PC-3 (cell line): Measurements from ENCODE around the gene LYVE1. TPM values are rescaled to one million over a fixed set of nuclear protein-coding genes. Genes with fewer than 3 reads are reported as not detected.
"Not testable (repeated sequence)": the region's sequence is repeated elsewhere in the genome, so short reads cannot be mapped to it uniquely, and the experiment has no call there.

Experiments
- ATAC-seq: fragments of 200-7000 bp; cut with Tn5 transposase; 2 replicates; pipeline ENCODE4 v1.9.1; 2020; ENCODE audit warnings: mild to moderate bottlenecking, moderate library complexity
- BruUV-seq: library from RNA; stranded (reverse); fragments of 400-500 nt; replicated peaks from 2 replicates; lab custom pipeline; 2021; lab: Mats Ljungman, UMichigan
- CTCF ChIA-PET: fragments of 300-600 bp; sonication (Branson Sonifier 250); formaldehyde crosslinking; loops from one replicate; lab custom pipeline; 2022; ENCODE audit warnings: antibody characterized with exemption; lab: Charles Lee
- POLR2A ChIA-PET: fragments of 300-600 bp; sonication (Branson Sonifier 250); formaldehyde crosslinking; loops from one replicate; lab custom pipeline; 2022; ENCODE audit warnings: antibody characterized with exemption; ENCODE audit not compliant: unreplicated experiment; lab: Charles Lee
- DNase-seq: peaks from one replicate; pipeline ENCODE4 v3.0.0-alpha.2; 2015
- H2AFZ ChIP-seq: fragments of 300-600 bp; sonication (generic); 2 replicates; pipeline ENCODE4 v1.6.0; 2016; ENCODE audit warnings: antibody characterized with exemption, low read length
- H3F3A ChIP-seq: fragments of 300-600 bp; sonication (generic); one replicate; pipeline ENCODE4 v1.6.0; 2017; ENCODE audit warnings: antibody characterized with exemption, low read length, control low read depth, mild to moderate bottlenecking; ENCODE audit not compliant: unreplicated experiment
- H3K27ac ChIP-seq: fragments of 300-600 bp; sonication (generic); 2 replicates; pipeline ENCODE4 v1.5.1; 2016; ENCODE audit warnings: mild to moderate bottlenecking, low read length
- H3K27me3 ChIP-seq: fragments of 300-600 bp; sonication (generic); 2 replicates; pipeline ENCODE4 v1.6.1; 2016; ENCODE audit warnings: low read length, mixed read lengths
- H3K36me3 ChIP-seq: fragments of 300-600 bp; sonication (generic); 2 replicates; pipeline ENCODE4 v1.6.1; 2016; ENCODE audit warnings: low read depth, mixed run types, low read length, mixed read lengths
- H3K4me1 ChIP-seq: fragments of 300-600 bp; sonication (generic); 2 replicates; pipeline ENCODE4 v1.5.1; 2016; ENCODE audit warnings: low read length; ENCODE audit not compliant: insufficient read depth
- H3K4me2 ChIP-seq: fragments of 300-600 bp; sonication (generic); 2 replicates; pipeline ENCODE4 v1.6.0; 2016; ENCODE audit warnings: low read length
- H3K4me3 ChIP-seq: fragments of 300-600 bp; sonication (generic); 2 replicates; pipeline ENCODE4 v1.5.1; 2016; ENCODE audit warnings: mild to moderate bottlenecking, low read length, mixed read lengths
- H3K79me2 ChIP-seq: fragments of 300-600 bp; sonication (generic); 2 replicates; pipeline ENCODE4 v1.6.1; 2017; ENCODE audit warnings: low read length, mixed read lengths
- H3K9ac ChIP-seq: fragments of 300-600 bp; sonication (generic); 2 replicates; pipeline ENCODE4 v1.6.0; 2016; ENCODE audit warnings: mild to moderate bottlenecking, low read length
- H3K9me2 ChIP-seq: fragments of 300-600 bp; sonication (generic); replicated peaks from 2 replicates; pipeline ENCODE4 v1.6.1; 2016; ENCODE audit warnings: mixed run types, low read length, mixed read lengths
- H3K9me3 ChIP-seq: fragments of 300-600 bp; sonication (generic); 2 replicates; pipeline ENCODE4 v1.6.1; 2016; ENCODE audit warnings: low read length, mixed read lengths
- H4K20me1 ChIP-seq: fragments of 300-600 bp; sonication (generic); 2 replicates; pipeline ENCODE4 v1.6.1; 2016; ENCODE audit warnings: low read length, mixed read lengths
- EZH2 ChIP-seq: fragments of 300-600 bp; sonication (generic); IDR thresholded peaks from one replicate; pipeline ENCODE4 v1.6.1; 2017; ENCODE audit warnings: antibody characterized with exemption, mild to moderate bottlenecking, low read length; ENCODE audit not compliant: unreplicated experiment
- EZH2phosphoT487 ChIP-seq: fragments of 300-600 bp; sonication (generic); IDR thresholded peaks from 2 replicates; pipeline ENCODE4 v1.6.1; 2018; ENCODE audit warnings: mild to moderate bottlenecking, antibody characterized with exemption, low read length, borderline replicate concordance
- intact Hi-C: fragments of 100-400 bp; cut with micrococcal nuclease; formaldehyde crosslinking; loops from 2 replicates; pipeline ENCODE4 v1.9.0; 2023
- total RNA-seq: library from RNA; depleted of rRNA; stranded (reverse); fragments of >200 nt; gene quantifications from 2 replicates; pipeline ENCODE4 v1.2.3, GENCODE V29; 2014
- TF ChIP-seq, protein P1 (sequence below): fragments of 300-600 bp; sonication (generic); conservative IDR thresholded peaks from 2 replicates; pipeline ENCODE4 v1.5.1; 2017; ENCODE audit warnings: antibody characterized with exemption, low read depth, mild to moderate bottlenecking, low read length

LYVE1 gene
- total RNA-seq, 1 experiment from 2014 or later: not detected

DNA sequence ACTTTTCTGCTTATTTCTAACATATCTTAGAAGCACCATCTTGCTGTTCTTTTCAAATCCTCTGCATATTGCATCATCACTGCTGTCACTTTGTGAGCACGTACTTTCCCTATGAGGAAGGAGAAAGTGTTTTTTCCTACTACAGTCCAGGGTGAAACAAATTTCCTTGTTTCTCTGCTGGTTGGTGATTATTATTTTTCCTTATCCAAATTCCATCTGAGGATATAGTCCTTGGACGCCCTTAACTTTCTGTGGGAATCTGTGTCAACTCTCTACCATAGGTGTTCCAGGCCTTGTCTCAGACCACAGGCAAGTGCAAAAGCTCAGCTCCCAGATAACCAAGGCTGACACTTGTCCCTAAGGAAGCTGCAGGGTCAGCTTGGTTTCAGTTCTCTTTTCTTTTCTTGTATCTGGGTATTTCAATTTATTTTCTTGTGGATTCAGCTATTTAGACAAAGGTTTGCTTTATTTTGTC lies 29.4 kb upstream of the LYVE1 start:
- H3K4me1 ChIP-seq: peaks cover 22% of the 10 kb centered on the region
- no peak overlapping the region for H2AFZ ChIP-seq
- H3K9me3 ChIP-seq: no peaks in the 10 kb centered on the region
- H3K4me3 ChIP-seq: no peak overlapping the region
- no peaks in the 10 kb centered on the region for H3F3A ChIP-seq
- no peak overlapping the region for H3K4me2 ChIP-seq
- intact Hi-C loops: no loop called here
- ATAC-seq (no peak), DNase-seq (no peak)
- H3K27me3 ChIP-seq: no peaks in the 10 kb centered on the region
- TF ChIP-seq EZH2 (no peak), EZH2phosphoT487 (no peak)
- TF ChIP-seq, protein P1, sequence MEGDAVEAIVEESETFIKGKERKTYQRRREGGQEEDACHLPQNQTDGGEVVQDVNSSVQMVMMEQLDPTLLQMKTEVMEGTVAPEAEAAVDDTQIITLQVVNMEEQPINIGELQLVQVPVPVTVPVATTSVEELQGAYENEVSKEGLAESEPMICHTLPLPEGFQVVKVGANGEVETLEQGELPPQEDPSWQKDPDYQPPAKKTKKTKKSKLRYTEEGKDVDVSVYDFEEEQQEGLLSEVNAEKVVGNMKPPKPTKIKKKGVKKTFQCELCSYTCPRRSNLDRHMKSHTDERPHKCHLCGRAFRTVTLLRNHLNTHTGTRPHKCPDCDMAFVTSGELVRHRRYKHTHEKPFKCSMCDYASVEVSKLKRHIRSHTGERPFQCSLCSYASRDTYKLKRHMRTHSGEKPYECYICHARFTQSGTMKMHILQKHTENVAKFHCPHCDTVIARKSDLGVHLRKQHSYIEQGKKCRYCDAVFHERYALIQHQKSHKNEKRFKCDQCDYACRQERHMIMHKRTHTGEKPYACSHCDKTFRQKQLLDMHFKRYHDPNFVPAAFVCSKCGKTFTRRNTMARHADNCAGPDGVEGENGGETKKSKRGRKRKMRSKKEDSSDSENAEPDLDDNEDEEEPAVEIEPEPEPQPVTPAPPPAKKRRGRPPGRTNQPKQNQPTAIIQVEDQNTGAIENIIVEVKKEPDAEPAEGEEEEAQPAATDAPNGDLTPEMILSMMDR: no peak
- CTCF ChIA-PET: no interaction called here
- H4K20me1 ChIP-seq: no peaks in the 10 kb centered on the region
- no peak overlapping the region for H3K9ac ChIP-seq
- H3K27ac ChIP-seq: no peak overlapping the region
- BruUV-seq: no TSS peak
- no peaks in the 10 kb centered on the region for H3K36me3 ChIP-seq
- no peaks in the 10 kb centered on the region for H3K79me2 ChIP-seq
- POLR2A ChIA-PET: no interaction called here
- H3K9me2 ChIP-seq: no peaks in the 10 kb centered on the region

DNA sequence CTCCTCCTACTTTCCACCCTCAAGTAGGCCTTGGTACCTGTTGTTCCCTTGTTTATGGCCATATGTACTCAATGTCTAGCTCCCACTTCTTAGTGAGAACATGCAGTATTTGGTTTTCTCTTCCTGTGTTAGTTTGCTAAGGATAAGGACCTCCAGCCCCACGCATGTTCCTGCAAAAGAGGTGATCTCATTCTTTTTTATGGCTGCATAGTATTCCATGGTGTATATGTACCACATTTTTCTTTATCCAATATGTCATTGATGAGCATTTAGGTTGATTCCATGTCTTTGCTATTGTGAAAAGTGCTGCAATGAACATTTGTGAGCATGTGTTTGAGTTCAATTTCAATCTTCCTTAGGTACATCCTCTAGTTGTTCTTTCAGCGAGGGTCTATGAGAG lies 27.4 kb upstream of the LYVE1 start:
- H3K79me2 ChIP-seq, ATAC-seq, H3K4me2 ChIP-seq, H4K20me1 ChIP-seq, H3K27me3 ChIP-seq, POLR2A ChIA-PET, CTCF ChIA-PET, H3K9me2 ChIP-seq, H3F3A ChIP-seq, H3K27ac ChIP-seq, H2AFZ ChIP-seq, DNase-seq, H3K9ac ChIP-seq, H3K36me3 ChIP-seq, H3K4me3 ChIP-seq, H3K9me3 ChIP-seq, BruUV-seq: not testable (repeated sequence)
- intact Hi-C loops: loop anchor here (2.0 kb wide), 1 partner anchor 55 kb away; the partner anchor contains the start of gene RNF141
- peaks cover 38% of the 10 kb centered on the region for H3K4me1 ChIP-seq

DNA sequence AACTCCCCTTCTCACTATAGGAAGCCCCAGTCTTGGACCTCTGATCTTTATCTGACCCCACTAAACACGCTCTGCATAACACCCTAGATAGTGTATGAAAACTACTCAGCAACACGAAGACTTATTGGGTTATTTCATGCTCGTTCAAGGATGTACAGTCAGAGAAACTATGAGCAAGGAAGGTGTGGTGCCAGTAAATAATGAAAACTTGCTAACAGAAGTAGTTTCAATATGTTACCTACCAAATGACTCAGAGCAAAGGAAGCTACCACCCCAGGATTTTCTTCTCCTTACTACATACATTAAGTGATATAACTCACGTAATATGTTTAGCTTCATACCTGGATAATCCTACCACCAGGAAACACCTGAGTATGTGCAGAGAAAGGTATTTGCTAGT lies 25.9 kb upstream of the LYVE1 start:
- no peaks in the 10 kb centered on the region for H3K9me2 ChIP-seq
- H3K36me3 ChIP-seq: no peaks in the 10 kb centered on the region
- intact Hi-C loops: loop anchor here (2.0 kb wide), 1 partner anchor 54 kb away; the partner anchor contains the start of gene RNF141
- peak overlapping the region; percentile 88 for H3K27ac ChIP-seq
- H3K4me1 ChIP-seq: peaks cover 42% of the 10 kb centered on the region
- no peaks in the 10 kb centered on the region for H3K27me3 ChIP-seq
- ATAC-seq (peak; percentile 86), DNase-seq (peak; percentile 93)
- peak overlapping the region; percentile 44 for H3K4me2 ChIP-seq
- ChIA-PET POLR2A (interaction anchor here (0.6 kb wide), 1 partner anchor 1630 kb away, joined by 4 read pairs; the partner anchor contains the start of gene TMEM9B), CTCF (interaction anchor here (0.7 kb wide), 2 partner anchors 54 to 471 kb away, joined by 3 to 5 read pairs; partner anchors contain the start of gene RNF141)
- H3K79me2 ChIP-seq: no peaks in the 10 kb centered on the region
- H4K20me1 ChIP-seq: no peaks in the 10 kb centered on the region
- no peaks in the 10 kb centered on the region for H3K9me3 ChIP-seq
- peak overlapping the region; percentile 33; the same call in 1 of the 2 replicates for H3K9ac ChIP-seq
- no peak overlapping the region for H3K4me3 ChIP-seq
- H2AFZ ChIP-seq: no peak overlapping the region
- TF ChIP-seq EZH2 (no peak), EZH2phosphoT487 (no peak)
- TF ChIP-seq, protein P1: no peak
- H3F3A ChIP-seq: no peaks in the 10 kb centered on the region
- no TSS peak for BruUV-seq
